Measurements from ENCODE around the gene CACNA1C.

CACNA1C gene

DNA sequence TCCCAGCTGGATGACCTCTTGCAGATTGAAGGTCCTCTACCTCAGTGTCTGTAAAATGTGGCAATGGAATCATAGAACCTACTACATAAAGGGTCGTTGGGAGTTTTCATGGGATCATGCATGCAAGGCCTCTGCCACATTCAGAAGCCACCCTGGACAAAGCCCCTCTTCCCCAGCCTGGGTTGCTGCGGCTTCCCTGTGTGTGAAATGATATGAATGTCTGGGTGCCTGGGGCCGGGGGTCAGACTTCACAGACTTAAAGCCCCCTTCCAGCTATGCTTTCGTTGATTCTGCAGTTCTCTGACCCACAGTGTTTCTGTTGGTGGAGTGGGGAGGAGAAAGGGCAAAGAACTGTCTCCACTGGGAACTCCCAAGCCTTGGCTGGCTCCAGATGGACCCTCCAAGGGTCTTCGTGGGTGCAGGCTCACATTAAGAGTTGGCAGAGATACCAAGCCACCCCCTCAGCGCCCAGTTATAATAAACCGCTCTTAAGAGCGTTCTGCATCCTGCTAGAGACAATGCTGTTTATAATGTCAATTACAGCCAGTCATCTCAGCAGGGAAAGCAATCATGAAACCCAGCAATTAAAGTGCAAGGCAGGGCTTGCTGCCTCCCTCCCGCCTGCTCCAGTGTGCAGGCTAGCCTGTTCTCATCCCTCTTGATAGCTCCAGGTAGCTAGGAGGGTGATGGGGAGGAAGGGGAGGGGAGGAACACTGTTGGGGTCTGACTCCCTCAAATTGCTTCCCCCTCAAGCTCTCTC, 531.0 kb downstream of the CACNA1C start:
- H3K4me3 ChIP-seq (ENCODE audit: low read length) = no peak overlapping the region
- H3K27me3 ChIP-seq (ENCODE audit: control insufficient read depth, insufficient read depth, low read length) = peaks cover 73% of the 10 kb centered on the region
- peaks cover 4% of the 10 kb centered on the region for H3K4me1 ChIP-seq (ENCODE audit: control insufficient read depth, insufficient read depth, low read length)
- H3K9me3 ChIP-seq (replicated peaks; ENCODE audit: low read length) = no peaks in the 10 kb centered on the region
- no peak overlapping the region for H3K4me2 ChIP-seq (ENCODE audit: low read length)
- no peaks in the 10 kb centered on the region for H3K36me3 ChIP-seq (ENCODE audit: insufficient read depth, low read length)
- no peak overlapping the region for H3K9ac ChIP-seq (ENCODE audit: low read depth, low read length)

DNA sequence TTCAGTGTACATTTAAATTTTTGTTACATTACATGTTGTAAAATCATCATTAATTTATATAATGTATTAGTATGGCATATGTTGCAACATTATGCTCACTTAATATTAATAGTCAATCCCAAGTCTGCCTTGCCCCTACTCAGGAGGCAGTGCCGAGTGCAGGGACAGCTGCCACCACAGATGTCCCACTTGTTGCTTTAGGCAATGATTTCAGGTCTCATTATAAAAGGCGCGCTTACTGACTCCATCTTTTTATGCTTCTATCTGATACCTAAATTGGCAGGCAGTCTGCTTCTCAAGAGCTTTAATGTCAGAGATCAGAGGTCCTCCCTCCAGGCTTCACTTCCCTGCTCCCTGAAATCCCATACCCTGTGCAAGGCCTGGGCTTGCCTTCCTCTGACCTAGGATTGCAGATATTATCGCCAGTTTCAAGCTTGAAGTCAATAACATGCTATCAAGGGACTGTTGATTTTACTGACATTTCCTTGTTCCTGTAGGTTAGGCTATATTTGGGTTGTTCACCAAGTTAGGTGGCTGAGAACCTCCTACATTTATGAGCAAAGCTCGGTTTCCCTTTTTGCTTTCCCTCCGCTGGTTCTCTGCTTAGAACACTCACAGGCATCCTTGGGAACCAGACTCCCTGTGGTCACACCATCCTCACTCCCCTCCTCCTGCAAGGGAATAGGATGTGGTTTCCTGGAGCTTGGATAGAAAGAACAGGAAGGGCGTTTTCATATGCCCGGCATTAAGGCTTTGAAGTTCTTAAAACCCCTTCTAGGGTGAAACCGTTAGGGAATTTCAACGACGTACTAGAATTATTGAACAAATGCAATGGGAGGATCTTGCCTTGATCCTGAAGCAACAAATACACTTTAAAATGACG, 533.6 kb downstream of the CACNA1C start:
- H3K9ac ChIP-seq (ENCODE audit: low read depth, low read length) = no peak overlapping the region
- H3K4me2 ChIP-seq (ENCODE audit: low read length) = no peak overlapping the region
- no peaks in the 10 kb centered on the region for H3K36me3 ChIP-seq (ENCODE audit: insufficient read depth, low read length)
- peaks cover 4% of the 10 kb centered on the region for H3K4me1 ChIP-seq (ENCODE audit: control insufficient read depth, insufficient read depth, low read length)
- peaks cover 72% of the 10 kb centered on the region for H3K27me3 ChIP-seq (ENCODE audit: control insufficient read depth, insufficient read depth, low read length)
- H3K4me3 ChIP-seq (ENCODE audit: low read length) = no peak overlapping the region
- no peaks in the 10 kb centered on the region for H3K9me3 ChIP-seq (replicated peaks; ENCODE audit: low read length)

DNA sequence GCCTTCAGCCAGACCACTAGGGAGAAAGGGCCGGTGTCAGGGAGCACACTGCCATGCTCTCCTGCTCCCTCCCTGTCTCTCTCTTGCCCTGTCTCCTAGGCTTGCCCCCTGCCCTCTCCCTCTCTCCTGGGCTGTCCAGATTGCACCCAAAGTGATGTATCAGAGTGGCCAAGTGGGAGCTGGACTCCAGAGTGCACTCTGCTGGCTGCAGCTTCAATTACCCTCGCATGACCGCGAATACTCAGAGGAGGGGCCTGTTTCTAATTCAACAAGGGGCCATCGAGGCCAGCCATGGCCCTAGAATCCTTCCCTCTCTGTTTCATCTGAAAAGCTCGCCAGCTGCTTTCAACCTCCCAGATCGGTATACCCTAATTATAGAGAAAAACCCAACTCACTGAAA, 535.6 kb downstream of the CACNA1C start:
- H3K4me2 ChIP-seq (ENCODE audit: low read length) = no peak overlapping the region

DNA sequence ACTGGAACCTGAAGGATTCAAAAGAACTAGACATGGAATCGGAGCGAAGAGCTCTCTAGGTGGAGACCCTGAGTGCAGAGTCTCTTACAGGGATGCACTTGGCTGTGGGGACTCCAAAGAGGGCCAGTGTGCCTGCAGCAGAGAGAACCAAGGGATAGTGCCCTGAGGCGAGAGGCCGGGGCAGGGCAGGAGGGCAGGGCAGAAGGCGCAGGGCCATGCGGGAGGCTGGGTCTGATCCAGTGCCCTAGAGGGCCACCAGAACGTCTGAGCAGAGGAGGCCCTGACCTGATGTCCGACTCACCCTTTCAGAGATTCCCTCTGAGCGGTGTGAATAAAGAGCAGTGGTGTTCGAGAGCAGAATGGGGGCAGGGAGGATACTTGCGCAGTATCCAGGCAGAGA, 536.6 kb downstream of the CACNA1C start:
- peaks cover 46% of the 10 kb centered on the region for H3K27me3 ChIP-seq (ENCODE audit: control insufficient read depth, insufficient read depth, low read length)
- peaks cover 4% of the 10 kb centered on the region for H3K9me3 ChIP-seq (replicated peaks; ENCODE audit: low read length)

More for the DNA sequence above, 535.6 kb downstream of the CACNA1C start:
- no peak overlapping the region for H3K9ac ChIP-seq (ENCODE audit: low read depth, low read length)
- H3K4me1 ChIP-seq (ENCODE audit: control insufficient read depth, insufficient read depth, low read length) = no peaks in the 10 kb centered on the region
- no peak overlapping the region for H3K4me3 ChIP-seq (ENCODE audit: low read length)
- peaks cover 57% of the 10 kb centered on the region for H3K27me3 ChIP-seq (ENCODE audit: control insufficient read depth, insufficient read depth, low read length)
- H3K9me3 ChIP-seq (replicated peaks; ENCODE audit: low read length) = no peaks in the 10 kb centered on the region
- no peaks in the 10 kb centered on the region for H3K36me3 ChIP-seq (ENCODE audit: insufficient read depth, low read length)

DNA sequence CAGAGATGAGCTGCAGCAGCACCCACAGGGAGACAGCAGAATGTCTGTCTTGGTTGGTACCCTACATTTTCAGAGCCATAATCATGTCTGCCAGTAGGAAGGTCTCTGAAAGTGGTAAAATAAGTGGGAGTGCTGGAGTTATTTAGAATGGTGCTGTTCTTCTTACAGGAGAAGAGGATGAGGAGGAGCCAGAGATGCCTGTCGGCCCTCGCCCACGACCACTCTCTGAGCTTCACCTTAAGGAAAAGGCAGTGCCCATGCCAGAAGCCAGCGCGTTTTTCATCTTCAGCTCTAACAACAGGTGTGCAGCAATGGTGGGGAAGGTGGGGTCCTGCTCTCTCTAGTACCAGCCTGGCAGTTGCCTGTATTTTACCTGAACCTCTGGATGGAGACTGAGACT, 540.3 kb downstream of the CACNA1C start:
- no peak overlapping the region for H3K4me2 ChIP-seq (ENCODE audit: low read length)
- H3K27me3 ChIP-seq (ENCODE audit: control insufficient read depth, insufficient read depth, low read length) = peaks cover 42% of the 10 kb centered on the region
- H3K4me3 ChIP-seq (ENCODE audit: low read length) = no peak overlapping the region
- no peak overlapping the region for H3K9ac ChIP-seq (ENCODE audit: low read depth, low read length)
- H3K4me1 ChIP-seq (ENCODE audit: control insufficient read depth, insufficient read depth, low read length) = no peaks in the 10 kb centered on the region
- no peaks in the 10 kb centered on the region for H3K36me3 ChIP-seq (ENCODE audit: insufficient read depth, low read length)
- H3K9me3 ChIP-seq (replicated peaks; ENCODE audit: low read length) = peaks cover 4% of the 10 kb centered on the region

More for the DNA sequence above, 536.6 kb downstream of the CACNA1C start:
- H3K4me2 ChIP-seq (ENCODE audit: low read length) = no peak overlapping the region
- no peak overlapping the region for H3K9ac ChIP-seq (ENCODE audit: low read depth, low read length)
- H3K4me1 ChIP-seq (ENCODE audit: control insufficient read depth, insufficient read depth, low read length) = no peaks in the 10 kb centered on the region
- H3K4me3 ChIP-seq (ENCODE audit: low read length) = no peak overlapping the region
- no peaks in the 10 kb centered on the region for H3K36me3 ChIP-seq (ENCODE audit: insufficient read depth, low read length)

DNA sequence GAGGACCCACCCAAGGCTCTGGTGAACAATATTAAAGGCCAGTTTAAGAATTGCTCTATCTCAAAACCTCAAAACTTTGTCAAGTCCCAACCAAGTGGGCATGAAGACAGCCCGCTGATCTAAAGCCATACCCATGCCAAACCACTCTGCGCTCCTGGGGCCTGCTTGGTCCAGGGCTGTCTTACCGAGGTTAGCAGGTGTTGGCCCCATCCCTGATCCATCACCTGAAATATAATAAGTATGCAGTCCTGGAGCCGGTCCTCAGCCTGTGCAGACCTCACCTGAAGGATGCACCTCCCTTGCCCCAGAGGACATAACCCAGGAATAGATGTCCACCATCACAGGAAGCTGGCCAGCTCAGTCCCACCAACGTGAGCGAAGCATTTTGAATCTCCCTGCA, 543.7 kb downstream of the CACNA1C start:
- no peak overlapping the region for H3K9ac ChIP-seq (ENCODE audit: low read depth, low read length)
- H3K4me1 ChIP-seq (ENCODE audit: control insufficient read depth, insufficient read depth, low read length) = no peaks in the 10 kb centered on the region
- peaks cover 44% of the 10 kb centered on the region for H3K27me3 ChIP-seq (ENCODE audit: control insufficient read depth, insufficient read depth, low read length)
- H3K4me3 ChIP-seq (ENCODE audit: low read length) = no peak overlapping the region
- no peaks in the 10 kb centered on the region for H3K36me3 ChIP-seq (ENCODE audit: insufficient read depth, low read length)
- H3K9me3 ChIP-seq (replicated peaks; ENCODE audit: low read length) = peaks cover 4% of the 10 kb centered on the region
- no peak overlapping the region for H3K4me2 ChIP-seq (ENCODE audit: low read length)

DNA sequence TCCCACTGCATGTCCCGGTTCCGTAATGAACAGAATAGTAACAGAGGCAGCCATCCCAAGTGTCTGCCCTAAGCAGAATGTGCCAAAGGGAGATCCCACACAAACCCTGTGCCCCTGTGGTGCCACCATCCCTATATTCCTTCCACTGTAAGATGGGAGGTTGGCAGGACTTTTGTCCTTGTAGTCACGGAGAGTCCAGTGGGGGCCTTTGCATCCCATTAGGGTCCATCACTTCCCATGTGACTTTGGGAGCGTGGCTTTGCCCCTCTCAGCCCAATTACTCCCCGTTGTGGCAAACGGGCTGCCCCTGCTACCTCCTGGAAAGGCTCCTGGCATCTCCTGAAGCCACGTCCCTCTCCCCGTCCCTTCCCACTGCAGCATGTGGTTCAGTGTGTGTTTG, 552.5 kb downstream of the CACNA1C start:
- Histone ChIP-seq H3K36me3 (ENCODE audit: insufficient read depth, low read length) (no peaks in the 10 kb centered on the region), H3K4me3 (ENCODE audit: low read length) (no peak overlapping the region), H3K9me3 (replicated peaks; ENCODE audit: low read length) (no peaks in the 10 kb centered on the region), H3K4me2 (ENCODE audit: low read length) (no peak overlapping the region), H3K27me3 (ENCODE audit: control insufficient read depth, insufficient read depth, low read length) (peaks cover 62% of the 10 kb centered on the region), H3K4me1 (ENCODE audit: control insufficient read depth, insufficient read depth, low read length) (no peaks in the 10 kb centered on the region), H3K9ac (ENCODE audit: low read depth, low read length) (no peak overlapping the region)

DNA sequence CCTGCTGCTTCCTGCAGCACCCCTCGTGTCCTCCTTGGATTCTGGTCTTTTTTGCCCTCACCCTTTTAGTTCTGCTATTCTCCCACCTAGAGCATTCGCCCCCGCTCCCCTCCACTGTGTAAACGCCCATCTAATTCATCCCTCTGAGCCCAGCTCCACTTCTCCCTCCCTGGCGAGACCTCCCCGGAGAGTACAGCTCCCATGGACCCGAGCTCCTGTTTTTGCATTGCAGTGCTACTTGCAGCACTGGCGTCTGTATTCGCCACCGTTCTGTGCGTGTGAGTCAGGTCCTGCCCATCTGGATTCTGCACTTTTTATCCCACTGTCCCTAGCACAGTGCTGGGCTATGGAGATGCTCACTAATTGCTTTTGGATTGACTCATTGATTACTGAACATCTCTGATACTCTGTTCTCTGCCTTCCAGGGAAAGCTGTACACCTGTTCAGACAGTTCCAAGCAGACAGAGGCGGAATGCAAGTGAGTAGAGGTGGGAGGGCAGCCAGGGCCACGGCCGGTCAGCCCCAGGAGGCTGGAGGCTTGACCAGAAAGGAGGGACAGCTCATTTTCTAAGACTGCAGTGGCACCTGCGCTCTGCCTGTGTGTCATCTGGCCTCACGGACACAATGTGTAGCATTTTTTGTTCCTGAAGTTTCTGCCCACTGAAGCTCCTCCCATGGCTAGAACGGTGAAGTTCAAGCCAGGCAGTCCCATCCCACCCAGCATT, 553.6 kb downstream of the CACNA1C start:
- Histone ChIP-seq H3K27me3 (ENCODE audit: control insufficient read depth, insufficient read depth, low read length) (peaks cover 54% of the 10 kb centered on the region), H3K9me3 (replicated peaks; ENCODE audit: low read length) (no peaks in the 10 kb centered on the region), H3K4me3 (ENCODE audit: low read length) (no peak overlapping the region), H3K4me2 (ENCODE audit: low read length) (no peak overlapping the region), H3K9ac (ENCODE audit: low read depth, low read length) (no peak overlapping the region), H3K36me3 (ENCODE audit: insufficient read depth, low read length) (no peaks in the 10 kb centered on the region), H3K4me1 (ENCODE audit: control insufficient read depth, insufficient read depth, low read length) (no peaks in the 10 kb centered on the region)

DNA sequence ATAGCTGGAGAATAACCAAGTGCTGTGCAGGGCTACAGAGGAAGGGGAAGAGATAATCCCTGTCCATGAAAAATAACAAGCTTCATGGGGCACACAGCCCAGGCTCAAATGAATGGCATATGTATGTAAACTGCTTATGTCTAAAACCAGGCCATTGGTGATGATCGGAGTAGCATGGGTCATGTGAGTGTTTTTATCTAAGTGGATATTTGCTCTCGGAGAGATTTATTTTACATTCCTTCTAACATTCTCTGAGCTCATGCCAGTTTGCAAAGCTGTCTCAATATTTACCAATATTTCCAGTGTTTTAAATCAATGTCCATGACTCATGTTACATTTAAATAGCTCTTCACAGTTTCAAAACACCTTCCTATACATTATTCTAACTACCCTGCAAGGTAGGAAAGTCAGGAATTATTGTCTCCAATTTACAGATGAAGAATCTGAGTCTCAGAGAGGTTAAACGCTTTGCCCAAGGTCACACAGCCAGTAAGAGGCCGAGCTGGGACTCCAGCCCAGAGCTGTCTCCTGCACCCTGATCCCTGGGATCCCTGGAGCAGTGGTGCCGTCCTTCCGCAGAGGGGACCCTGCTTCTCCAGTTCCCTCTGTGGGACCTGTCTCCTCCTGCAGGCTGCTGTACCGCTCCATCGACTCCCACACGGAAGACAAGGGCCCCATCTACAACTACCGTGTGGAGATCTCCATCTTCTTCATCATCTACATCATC, 555.3 kb downstream of the CACNA1C start:
- Histone ChIP-seq H3K9ac (ENCODE audit: low read depth, low read length) (no peak overlapping the region), H3K27me3 (ENCODE audit: control insufficient read depth, insufficient read depth, low read length) (peaks cover 50% of the 10 kb centered on the region)

DNA sequence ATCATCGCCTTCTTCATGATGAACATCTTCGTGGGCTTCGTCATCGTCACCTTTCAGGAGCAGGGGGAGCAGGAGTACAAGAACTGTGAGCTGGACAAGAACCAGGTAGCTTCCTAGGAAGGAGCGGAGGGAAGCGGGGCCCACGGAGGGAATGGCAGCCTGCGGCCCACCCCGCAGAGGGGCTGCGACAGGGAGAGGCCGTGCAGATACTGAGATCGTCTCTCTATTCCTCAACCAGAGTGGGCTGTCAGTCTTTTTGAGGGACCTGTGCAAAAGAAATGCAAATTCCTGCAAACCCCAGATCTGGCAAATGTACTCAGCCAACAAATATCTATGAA, 555.8 kb downstream of the CACNA1C start:
- Histone ChIP-seq H3K27me3 (ENCODE audit: control insufficient read depth, insufficient read depth, low read length) (peaks cover 46% of the 10 kb centered on the region), H3K4me2 (ENCODE audit: low read length) (no peak overlapping the region), H3K4me3 (ENCODE audit: low read length) (no peak overlapping the region), H3K9me3 (replicated peaks; ENCODE audit: low read length) (no peaks in the 10 kb centered on the region), H3K4me1 (ENCODE audit: control insufficient read depth, insufficient read depth, low read length) (peaks cover 8% of the 10 kb centered on the region), H3K9ac (ENCODE audit: low read depth, low read length) (no peak overlapping the region), H3K36me3 (ENCODE audit: insufficient read depth, low read length) (no peaks in the 10 kb centered on the region)

More for the DNA sequence above, 555.3 kb downstream of the CACNA1C start:
- H3K4me3 ChIP-seq (ENCODE audit: low read length) = no peak overlapping the region
- H3K4me2 ChIP-seq (ENCODE audit: low read length) = no peak overlapping the region
- H3K36me3 ChIP-seq (ENCODE audit: insufficient read depth, low read length) = no peaks in the 10 kb centered on the region
- H3K4me1 ChIP-seq (ENCODE audit: control insufficient read depth, insufficient read depth, low read length) = peaks cover 2% of the 10 kb centered on the region
- H3K9me3 ChIP-seq (replicated peaks; ENCODE audit: low read length) = no peaks in the 10 kb centered on the region

DNA sequence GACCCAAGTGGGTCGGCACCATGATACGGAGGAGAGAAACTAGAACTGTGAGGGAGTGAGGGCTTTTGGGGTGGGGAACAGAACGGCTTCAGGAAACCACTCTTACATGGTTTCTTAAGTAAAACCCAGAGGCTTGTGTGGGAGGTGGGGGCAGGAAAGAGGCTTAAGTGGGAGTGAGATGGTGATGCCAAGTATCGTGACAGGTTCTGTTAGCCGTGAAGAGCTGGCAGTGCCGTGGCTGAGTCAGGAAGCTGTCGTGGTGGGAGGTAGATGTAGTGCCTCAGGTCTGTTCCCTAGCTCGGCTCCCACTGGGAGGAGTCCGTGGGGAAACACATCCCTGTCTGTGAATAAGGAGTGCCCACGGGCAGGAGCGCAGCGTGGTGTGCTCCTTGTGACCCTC, 556.2 kb downstream of the CACNA1C start:
- H3K9ac ChIP-seq (ENCODE audit: low read depth, low read length) = no peak overlapping the region
- H3K4me3 ChIP-seq (ENCODE audit: low read length) = no peak overlapping the region
- peaks cover 41% of the 10 kb centered on the region for H3K27me3 ChIP-seq (ENCODE audit: control insufficient read depth, insufficient read depth, low read length)
- H3K4me1 ChIP-seq (ENCODE audit: control insufficient read depth, insufficient read depth, low read length) = peaks cover 10% of the 10 kb centered on the region
- no peak overlapping the region for H3K4me2 ChIP-seq (ENCODE audit: low read length)
- H3K9me3 ChIP-seq (replicated peaks; ENCODE audit: low read length) = no peaks in the 10 kb centered on the region
- no peaks in the 10 kb centered on the region for H3K36me3 ChIP-seq (ENCODE audit: insufficient read depth, low read length)

Measured in skeletal muscle satellite cell (primary cell).